GM23248 (cell line): ENCODE measurements around the gene PEX10. TPM values are rescaled to one million over a fixed set of nuclear protein-coding genes. Genes with fewer than 3 reads are reported as not detected.

Experiments
- DNase-seq: peaks from one replicate; pipeline ENCODE4 v3.0.0-alpha.2; 2015
- H2AFZ ChIP-seq: fragments of 200-600 bp; sonication (generic); 2 replicates; pipeline ENCODE4 v1.6.1; 2016; ENCODE audit warnings: antibody characterized with exemption
- H3F3A ChIP-seq: fragments of 200-600 bp; sonication (generic); 2 replicates; pipeline ENCODE4 v1.6.1; 2016; ENCODE audit warnings: mild to moderate bottlenecking, antibody characterized with exemption, mixed run types; ENCODE audit not compliant: insufficient read depth
- H3K27ac ChIP-seq: fragments of 200-600 bp; sonication (generic); 2 replicates; pipeline ENCODE4 v1.5.1; 2016; ENCODE audit warnings: mild to moderate bottlenecking
- H3K27me3 ChIP-seq: fragments of 200-600 bp; sonication (generic); replicated peaks from 2 replicates; pipeline ENCODE4 v1.6.1; 2016; ENCODE audit warnings: mild to moderate bottlenecking; ENCODE audit not compliant: insufficient read depth
- H3K36me3 ChIP-seq: fragments of 200-600 bp; sonication (generic); 2 replicates; pipeline ENCODE4 v1.6.1; 2016; ENCODE audit warnings: low read depth, mild to moderate bottlenecking
- H3K4me1 ChIP-seq: fragments of 200-600 bp; sonication (generic); 2 replicates; pipeline ENCODE4 v1.6.1; 2016; ENCODE audit warnings: mild to moderate bottlenecking; ENCODE audit not compliant: insufficient read depth
- H3K4me2 ChIP-seq: fragments of 200-600 bp; sonication (generic); one replicate; pipeline ENCODE4 v1.6.1; 2016; ENCODE audit warnings: mild to moderate bottlenecking; ENCODE audit not compliant: unreplicated experiment
- H3K4me3 ChIP-seq: fragments of 200-600 bp; sonication (generic); 2 replicates; pipeline ENCODE4 v1.5.1; 2016; ENCODE audit warnings: mild to moderate bottlenecking
- H3K79me2 ChIP-seq: fragments of 200-600 bp; sonication (generic); 2 replicates; pipeline ENCODE4 v1.6.1; 2016; ENCODE audit warnings: mild to moderate bottlenecking; ENCODE audit not compliant: insufficient read depth
- H3K9ac ChIP-seq: fragments of 200-600 bp; sonication (generic); 2 replicates; pipeline ENCODE4 v1.6.1; 2016; ENCODE audit warnings: mild to moderate bottlenecking
- H3K9me2 ChIP-seq: fragments of 200-600 bp; sonication (generic); 2 replicates; pipeline ENCODE4 v1.6.1; 2016; ENCODE audit warnings: mixed run types, mild to moderate bottlenecking, moderate library complexity; ENCODE audit not compliant: insufficient read depth
- H3K9me3 ChIP-seq: fragments of 200-600 bp; sonication (generic); one replicate; pipeline ENCODE4 v1.6.1; 2017; ENCODE audit warnings: low read depth
- H4K20me1 ChIP-seq: fragments of 200-600 bp; sonication (generic); 2 replicates; pipeline ENCODE4 v1.6.0; 2016; ENCODE audit not compliant: insufficient read depth
- EZH2 ChIP-seq: fragments of 200-600 bp; sonication (generic); IDR thresholded peaks from 2 replicates; pipeline ENCODE4 v1.6.1; 2018; ENCODE audit warnings: antibody characterized with exemption, mild to moderate bottlenecking; ENCODE audit not compliant: insufficient read depth, poor library complexity, severe bottlenecking
- EZH2phosphoT487 ChIP-seq: fragments of 200-600 bp; sonication (generic); IDR thresholded peaks from 2 replicates; pipeline ENCODE4 v1.6.1; 2018; ENCODE audit warnings: antibody characterized with exemption, moderate library complexity, mild to moderate bottlenecking, low read depth; ENCODE audit not compliant: insufficient read depth
- WGBS, 2 experiments: methylation state at CpG; one replicate each; pipeline ENCODE4 v1.1.6; 2015 to 2017; ENCODE audit warnings: low lambda C conversion rate in 2 of 2, low coverage in 1 of 2; ENCODE audit errors: missing lambda C conversion rate in 2 of 2; 5-methylcytosine and 5-hydroxymethylcytosine counted together
- in situ Hi-C: fragments of 300-500 bp; cut with MboI; formaldehyde crosslinking; loops from 2 replicates; pipeline ENCODE4 v1.15.0; 2020
- polyA plus RNA-seq: library from polyadenylated mRNA; unstranded; fragments of >200 nt; fragmentation: Nextera tagmentation; extraction: Ambion mirVana; gene quantifications from 2 replicates; pipeline ENCODE4 v1.2.1, GENCODE V29; 2016
- total RNA-seq: library from RNA; depleted of rRNA; stranded (reverse); fragments of >200 nt; shearing (Covaris generic); gene quantifications from 2 replicates; pipeline ENCODE4 v1.2.3, GENCODE V29; 2014

The PEX10 gene
- total and polyA plus RNA-seq, 2 experiments from 2014 or later: 24.7 to 51.3 TPM

- in situ Hi-C loops: no loop called here
Observed at GRCh38 chr1:2386636-2387611, 25.4 kb downstream of the PEX10 start.

GRCh38 chr1:2385606-2386280 lies 26.6 kb downstream of the PEX10 start:
- Histone ChIP-seq H3K27me3 (no peaks in the 10 kb centered on the region), H3K9me3 (no peaks in the 10 kb centered on the region), H3K4me3 (no peak overlapping the region), H3K27ac (no peak overlapping the region), H3K79me2 (peaks cover 13% of the 10 kb centered on the region), H3K9me2 (no peaks in the 10 kb centered on the region), H3K9ac (no peak overlapping the region), H2AFZ (no peak overlapping the region), H3K4me2 (no peak overlapping the region), H3F3A (no peaks in the 10 kb centered on the region), H3K4me1 (no peaks in the 10 kb centered on the region), H3K36me3 (no peaks in the 10 kb centered on the region; the same call in 1 of the 2 replicates), H4K20me1 (no peaks in the 10 kb centered on the region)
- in situ Hi-C loops: no loop called here
- TF ChIP-seq EZH2phosphoT487 (no peak), EZH2 (no peak)
- DNase-seq: no peak
- 90 to 94% methylated on average over 17 to 19 of the region's 19 CpGs for WGBS, 2 experiments

More at GRCh38 chr1:2386636-2387611, 25.4 kb downstream of the PEX10 start:
- no peak for DNase-seq
- Histone ChIP-seq H3K9me3 (no peaks in the 10 kb centered on the region), H3K27ac (no peak overlapping the region), H3K4me1 (no peaks in the 10 kb centered on the region), H4K20me1 (no peaks in the 10 kb centered on the region), H2AFZ (no peak overlapping the region), H3K4me3 (no peak overlapping the region), H3F3A (no peaks in the 10 kb centered on the region), H3K79me2 (peaks cover 17% of the 10 kb centered on the region), H3K27me3 (no peaks in the 10 kb centered on the region), H3K4me2 (no peak overlapping the region), H3K9ac (no peak overlapping the region), H3K9me2 (no peaks in the 10 kb centered on the region), H3K36me3 (no peaks in the 10 kb centered on the region; the same call in 1 of the 2 replicates)
- TF ChIP-seq EZH2phosphoT487: no peak
- TF ChIP-seq EZH2: no peak
- 95% methylated on average over 24 to 30 of the region's 30 CpGs for WGBS, 2 experiments

GRCh38 chr1:2384941-2385481 lies 27.4 kb downstream of the PEX10 start:
- Histone ChIP-seq H4K20me1 (no peaks in the 10 kb centered on the region), H3K4me2 (no peak overlapping the region), H3K9me3 (no peaks in the 10 kb centered on the region), H3K36me3 (no peaks in the 10 kb centered on the region; the same call in 1 of the 2 replicates), H3K27ac (no peak overlapping the region), H3K4me1 (no peaks in the 10 kb centered on the region), H3F3A (no peaks in the 10 kb centered on the region), H3K9ac (no peak overlapping the region), H3K79me2 (peaks cover 5% of the 10 kb centered on the region), H3K4me3 (no peak overlapping the region), H3K9me2 (no peaks in the 10 kb centered on the region), H3K27me3 (no peaks in the 10 kb centered on the region), H2AFZ (no peak overlapping the region)
- TF ChIP-seq EZH2phosphoT487 (no peak), EZH2 (no peak)
- DNase-seq: no peak
- 83 to 86% methylated on average over 27 to 41 of the region's 41 CpGs for WGBS, 2 experiments
- in situ Hi-C loops: no loop called here

DNA sequence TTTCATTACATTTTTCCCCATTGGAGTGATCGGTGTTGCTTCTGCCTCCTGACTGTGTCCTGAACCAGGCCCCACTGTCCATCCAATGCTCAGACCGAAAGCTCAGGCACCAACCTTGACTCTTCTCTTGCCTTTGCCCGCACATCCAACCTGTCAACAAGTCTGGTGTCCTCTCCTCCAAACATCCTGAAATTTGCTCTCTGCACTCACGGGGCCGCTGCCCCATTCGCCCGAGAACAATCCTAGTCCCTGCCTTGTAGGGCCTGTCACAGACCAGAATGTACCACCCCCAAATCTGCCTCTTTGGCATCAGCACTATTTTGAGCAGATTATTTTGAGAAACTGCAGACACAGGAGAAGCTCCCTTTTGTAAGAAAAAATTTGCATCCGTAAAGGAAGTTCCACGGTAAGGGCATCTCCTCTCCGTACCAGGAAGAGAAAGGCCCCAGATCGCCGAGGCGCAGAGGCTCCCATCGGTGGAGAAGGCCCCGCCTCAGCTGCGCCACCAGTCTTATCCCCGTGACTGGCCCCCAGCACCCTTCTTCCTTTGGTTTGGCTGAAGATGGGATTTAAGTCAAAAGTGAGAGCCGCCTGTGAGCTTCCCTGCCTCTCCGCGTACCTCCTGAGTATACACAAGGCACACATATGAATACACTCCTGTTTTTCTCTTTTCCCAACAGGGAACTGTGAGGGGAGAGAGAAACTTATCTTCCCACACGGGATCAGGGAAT lies 28.1 kb downstream of the PEX10 start:
- H3K4me1 ChIP-seq: no peaks in the 10 kb centered on the region
- WGBS, 2 experiments: 92% methylated on average over 21 of the region's 21 CpGs
- no peak overlapping the region for H3K27ac ChIP-seq
- DNase-seq: no peak
- no peaks in the 10 kb centered on the region; the same call in 1 of the 2 replicates for H3K36me3 ChIP-seq
- no peak for TF ChIP-seq EZH2phosphoT487
- TF ChIP-seq EZH2: no peak
- in situ Hi-C loops: no loop called here
- H3K9ac ChIP-seq: no peak overlapping the region
- H3F3A ChIP-seq: no peaks in the 10 kb centered on the region
- H3K4me3 ChIP-seq: no peak overlapping the region
- H2AFZ ChIP-seq: no peak overlapping the region
- no peaks in the 10 kb centered on the region; the same call in 1 of the 2 replicates for H3K79me2 ChIP-seq
- H4K20me1 ChIP-seq: no peaks in the 10 kb centered on the region
- no peaks in the 10 kb centered on the region for H3K9me2 ChIP-seq
- no peaks in the 10 kb centered on the region for H3K27me3 ChIP-seq
- H3K4me2 ChIP-seq: no peak overlapping the region
- no peaks in the 10 kb centered on the region for H3K9me3 ChIP-seq
